HepG2 (cell line): ENCODE data around the gene SMPX.

Source experiments
- CHD4 ChIP-seq: fragments of 200-600 bp; sonication (generic); IDR thresholded peaks from 2 replicates; pipeline ENCODE4 v1.7.0; 2017; ENCODE audit warnings: mild to moderate bottlenecking, low read length, borderline replicate concordance
- FOXJ3 ChIP-seq: sonication (generic); formaldehyde crosslinking; IDR thresholded peaks from 2 replicates; pipeline ENCODE4 v1.4.0; 2020; ENCODE audit warnings: missing genetic modification reagents, mild to moderate bottlenecking, borderline replicate concordance
- HNF4A ChIP-seq: sonication (generic); formaldehyde crosslinking; IDR thresholded peaks from 2 replicates; pipeline ENCODE4 v1.4.0; 2020; ENCODE audit warnings: missing genetic modification reagents
- HNRNPL ChIP-seq: fragments of 200-400 bp; formaldehyde crosslinking; IDR thresholded peaks from 2 replicates; pipeline ENCODE4 v1.6.1; 2017; ENCODE audit warnings: mild to moderate bottlenecking, low read depth, low read length
- KAT2B ChIP-seq: fragments of 150-350 bp; IDR thresholded peaks from 2 replicates; pipeline ENCODE4 v1.6.1; 2014; ENCODE audit warnings: low read depth, low read length, borderline replicate concordance
- KMT2A ChIP-seq: sonication (generic); formaldehyde crosslinking; IDR thresholded peaks from 2 replicates; pipeline ENCODE4 v1.4.0; 2020; ENCODE audit warnings: missing genetic modification reagents
- MYC ChIP-seq: sonication (generic); formaldehyde crosslinking; IDR thresholded peaks from 2 replicates; pipeline ENCODE4 v1.9.0; 2021; ENCODE audit warnings: missing genetic modification reagents, borderline replicate concordance
- ZIK1 ChIP-seq: sonication (generic); formaldehyde crosslinking; IDR thresholded peaks from 2 replicates; pipeline ENCODE4 v1.5.0; 2020; ENCODE audit warnings: mild to moderate bottlenecking, low read depth, missing genetic modification reagents, borderline replicate concordance
- ZNF121 ChIP-seq: sonication (generic); formaldehyde crosslinking; IDR thresholded peaks from 2 replicates; pipeline ENCODE4 v1.5.0; 2020; ENCODE audit warnings: mild to moderate bottlenecking, missing genetic modification reagents
- ZNF383 ChIP-seq: sonication (generic); formaldehyde crosslinking; IDR thresholded peaks from 2 replicates; pipeline ENCODE4 v1.4.0; 2020; ENCODE audit warnings: missing genetic modification reagents, mild to moderate bottlenecking, borderline replicate concordance
- ZNF644 ChIP-seq: IDR thresholded peaks from 2 replicates; pipeline ENCODE4 v1.6.1; 2016; ENCODE audit warnings: low read depth
- ZNF788 ChIP-seq: sonication (generic); formaldehyde crosslinking; IDR thresholded peaks from 2 replicates; pipeline ENCODE4 v1.5.0; 2020; ENCODE audit warnings: mild to moderate bottlenecking, missing genetic modification reagents, borderline replicate concordance
- TF ChIP-seq, protein P1 (sequence below): conservative IDR thresholded peaks from 2 replicates; pipeline ENCODE4 v1.6.1; 2018; ENCODE audit warnings: missing genetic modification reagents

DNA sequence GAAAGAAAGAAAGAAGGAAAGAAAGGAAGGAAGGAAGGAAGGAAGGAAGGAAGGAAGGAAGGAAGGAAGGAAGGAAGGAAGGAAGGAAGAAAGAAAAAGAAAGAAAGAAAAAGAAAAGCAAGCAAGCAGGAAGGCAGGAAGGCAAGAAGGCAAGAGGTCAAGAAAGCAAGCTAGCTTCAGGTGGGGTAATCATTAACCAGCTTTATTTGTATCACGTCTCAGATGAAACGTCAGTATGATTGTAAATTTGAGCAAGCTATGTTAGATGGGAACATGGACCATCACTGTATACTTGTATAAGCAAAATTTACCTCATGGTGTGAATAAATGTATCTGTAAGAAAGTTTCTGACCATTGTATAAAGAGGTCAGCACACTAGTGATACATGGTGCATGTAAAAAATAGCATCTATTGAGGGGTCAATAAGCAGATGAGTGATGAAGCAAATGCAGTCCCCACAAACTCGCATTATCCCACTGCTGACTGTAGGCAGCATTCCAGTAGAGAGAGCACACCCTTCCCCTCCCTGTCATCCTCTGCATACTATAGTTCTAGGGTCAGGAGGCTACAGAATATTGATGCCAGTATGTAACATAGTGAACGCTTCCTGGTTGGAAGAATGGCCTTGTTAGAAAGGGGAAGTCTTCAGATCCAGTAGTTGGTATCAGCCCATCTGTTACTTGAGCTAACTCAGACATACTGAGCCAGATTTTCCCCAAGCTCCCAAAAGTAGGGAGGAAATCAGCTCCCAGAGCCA, 83.3 kb downstream of the SMPX start:
- TF ChIP-seq ZNF121 (CRISPR knock-in tag) (no peak), HNF4A (CRISPR knock-in tag) (no peak), ZNF644 (CRISPR knock-in tag) (no peak), CHD4 (no peak), FOXJ3 (CRISPR knock-in tag) (no peak), KAT2B (no peak), KMT2A (CRISPR knock-in tag) (no peak), ZNF788 (CRISPR knock-in tag) (no peak), HNRNPL (no peak), ZNF383 (no peak), MYC (CRISPR knock-in tag) (no peak), ZIK1 (no peak)
- TF ChIP-seq, protein P1, sequence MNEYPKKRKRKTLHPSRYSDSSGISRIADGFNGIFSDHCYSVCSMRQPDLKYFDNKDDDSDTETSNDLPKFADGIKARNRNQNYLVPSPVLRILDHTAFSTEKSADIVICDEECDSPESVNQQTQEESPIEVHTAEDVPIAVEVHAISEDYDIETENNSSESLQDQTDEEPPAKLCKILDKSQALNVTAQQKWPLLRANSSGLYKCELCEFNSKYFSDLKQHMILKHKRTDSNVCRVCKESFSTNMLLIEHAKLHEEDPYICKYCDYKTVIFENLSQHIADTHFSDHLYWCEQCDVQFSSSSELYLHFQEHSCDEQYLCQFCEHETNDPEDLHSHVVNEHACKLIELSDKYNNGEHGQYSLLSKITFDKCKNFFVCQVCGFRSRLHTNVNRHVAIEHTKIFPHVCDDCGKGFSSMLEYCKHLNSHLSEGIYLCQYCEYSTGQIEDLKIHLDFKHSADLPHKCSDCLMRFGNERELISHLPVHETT (CRISPR knock-in tag) = no peak
